Measurements from ENCODE around the gene CCL24.

- TF ChIP-seq CTCF (IDR thresholded peaks at IDR 0.05) (no peak), POLR2A (IDR thresholded peaks at IDR 0.05) (no peak)
Observed at GRCh38 chr7:75809396-75809795, 4.2 kb downstream of the CCL24 start.

Measured in uterus (tissue), 2 donors.